Loucy (cell line): ENCODE results near the gene KRT86.

Experiments used
- H2AFZ ChIP-seq: fragments of 200-600 bp; sonication (generic); 2 replicates; pipeline ENCODE4 v1.6.0; 2016; ENCODE audit warnings: antibody characterized with exemption, mild to moderate bottlenecking, low read length, moderate library complexity
- H3F3A ChIP-seq: fragments of 200-600 bp; 2 replicates; pipeline ENCODE4 v1.6.0; 2016; ENCODE audit warnings: antibody characterized with exemption, low read depth, mild to moderate bottlenecking
- H3K27me3 ChIP-seq: fragments of 200-600 bp; sonication (generic); 2 replicates; pipeline ENCODE4 v1.6.1; 2014; ENCODE audit warnings: low read length, mild to moderate bottlenecking; ENCODE audit not compliant: insufficient read depth, poor library complexity, severe bottlenecking
- H3K36me3 ChIP-seq: fragments of 200-600 bp; sonication (generic); 2 replicates; pipeline ENCODE4 v1.6.1; 2016; ENCODE audit warnings: low read length; ENCODE audit not compliant: insufficient read depth
- H3K4me1 ChIP-seq: fragments of 200-600 bp; sonication (generic); 2 replicates; pipeline ENCODE4 v1.5.1; 2014; ENCODE audit warnings: low read length, mild to moderate bottlenecking; ENCODE audit not compliant: insufficient read depth, poor library complexity, severe bottlenecking
- H3K4me2 ChIP-seq: fragments of 200-600 bp; sonication (generic); 2 replicates; pipeline ENCODE4 v1.6.0; 2014; ENCODE audit warnings: antibody characterized with exemption, low read length, low read depth, mild to moderate bottlenecking; ENCODE audit not compliant: poor library complexity, severe bottlenecking
- H3K4me3 ChIP-seq: fragments of 200-600 bp; sonication (generic); 2 replicates; pipeline ENCODE4 v1.5.1; 2014; ENCODE audit warnings: low read length, mild to moderate bottlenecking, mixed read lengths; ENCODE audit not compliant: poor library complexity, severe bottlenecking
- H3K79me2 ChIP-seq: fragments of 200-600 bp; sonication (generic); 2 replicates; pipeline ENCODE4 v1.6.1; 2014; ENCODE audit warnings: low read length; ENCODE audit not compliant: insufficient read depth
- H3K9ac ChIP-seq: fragments of 200-600 bp; sonication (generic); 2 replicates; pipeline ENCODE4 v1.6.0; 2014; ENCODE audit warnings: mild to moderate bottlenecking, low read depth, low read length, moderate library complexity; ENCODE audit not compliant: poor library complexity, severe bottlenecking
- H3K9me2 ChIP-seq: fragments of 200-600 bp; sonication (generic); replicated peaks from 2 replicates; pipeline ENCODE4 v1.6.1; 2016; ENCODE audit warnings: low read depth, low read length, mixed read lengths
- H3K9me3 ChIP-seq: fragments of 200-600 bp; sonication (generic); 2 replicates; pipeline ENCODE4 v1.6.1; 2014; ENCODE audit warnings: mild to moderate bottlenecking, antibody characterized with exemption, low read length, low read depth; ENCODE audit not compliant: insufficient read depth
- H4K20me1 ChIP-seq: fragments of 200-600 bp; sonication (generic); 2 replicates; pipeline ENCODE4 v1.6.0; 2014; ENCODE audit warnings: antibody characterized with exemption, low read length, mild to moderate bottlenecking; ENCODE audit not compliant: insufficient read depth, poor library complexity, severe bottlenecking
- CTCF ChIP-seq: fragments of 200-600 bp; sonication (generic); conservative IDR thresholded peaks from 2 replicates; pipeline ENCODE4 v1.5.1; 2014; ENCODE audit warnings: mild to moderate bottlenecking, antibody characterized with exemption, low read length
- EZH2phosphoT487 ChIP-seq: fragments of 200-600 bp; IDR thresholded peaks from 2 replicates; pipeline ENCODE4 v1.6.1; 2018; ENCODE audit warnings: antibody characterized with exemption, mild to moderate bottlenecking, moderate library complexity, borderline replicate concordance

The KRT86 gene

GRCh38 chr12:52332381-52332780 lies 57.9 kb downstream of the KRT86 start:
- H3K79me2 ChIP-seq = no peaks in the 10 kb centered on the region
- H2AFZ ChIP-seq = no peak overlapping the region
- H3K4me3 ChIP-seq = no peak overlapping the region
- H3K9me3 ChIP-seq = no peaks in the 10 kb centered on the region
- no peaks in the 10 kb centered on the region for H4K20me1 ChIP-seq
- no peaks in the 10 kb centered on the region for H3K36me3 ChIP-seq
- no peak overlapping the region for H3K9ac ChIP-seq
- TF ChIP-seq EZH2phosphoT487 (no peak), CTCF (no peak)
- no peaks in the 10 kb centered on the region for H3K9me2 ChIP-seq
- no peak overlapping the region for H3K4me2 ChIP-seq
- no peaks in the 10 kb centered on the region for H3F3A ChIP-seq
- H3K27me3 ChIP-seq = no peaks in the 10 kb centered on the region
- H3K4me1 ChIP-seq = no peaks in the 10 kb centered on the region

- H3K9me3 ChIP-seq = no peaks in the 10 kb centered on the region
- no peaks in the 10 kb centered on the region for H3K79me2 ChIP-seq
- no peak overlapping the region for H3K9ac ChIP-seq
- H3K27me3 ChIP-seq = no peaks in the 10 kb centered on the region
- no peak overlapping the region for H3K4me3 ChIP-seq
- no peak overlapping the region for H3K4me2 ChIP-seq
- no peak for TF ChIP-seq CTCF
- TF ChIP-seq EZH2phosphoT487 = no peak
- H2AFZ ChIP-seq = no peak overlapping the region
- no peaks in the 10 kb centered on the region for H4K20me1 ChIP-seq
- no peaks in the 10 kb centered on the region for H3K9me2 ChIP-seq
- H3F3A ChIP-seq = no peaks in the 10 kb centered on the region
- H3K36me3 ChIP-seq = no peaks in the 10 kb centered on the region
- H3K4me1 ChIP-seq = no peaks in the 10 kb centered on the region
Measured at GRCh38 chr12:52333321-52333720, 58.9 kb downstream of the KRT86 start.

DNA sequence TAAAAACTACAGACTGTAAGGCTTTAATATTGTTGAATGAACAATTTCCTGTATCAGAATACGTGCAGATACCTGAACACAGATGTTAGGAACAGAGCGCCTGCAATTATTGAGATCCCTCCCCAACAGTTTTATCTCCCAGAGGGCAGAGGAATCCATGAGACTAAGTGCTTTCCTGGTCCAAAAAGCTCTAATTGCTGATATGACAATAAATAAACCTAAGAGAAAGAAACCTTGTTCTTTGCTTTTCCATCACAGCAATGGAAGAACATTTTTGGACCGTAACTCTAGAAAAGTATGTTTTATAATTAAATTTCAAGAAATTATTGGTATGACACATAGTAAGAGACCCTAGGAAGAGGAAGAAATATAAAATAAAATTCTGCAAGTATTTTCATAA lies 59.7 kb downstream of the KRT86 start:
- no peak for TF ChIP-seq EZH2phosphoT487
- no peak for TF ChIP-seq CTCF
- H3K27me3 ChIP-seq = no peaks in the 10 kb centered on the region

More for the DNA sequence above, 59.7 kb downstream of the KRT86 start:
- H3K9me2 ChIP-seq = no peaks in the 10 kb centered on the region
- no peak overlapping the region for H3K9ac ChIP-seq
- no peaks in the 10 kb centered on the region for H3F3A ChIP-seq
- no peaks in the 10 kb centered on the region for H3K79me2 ChIP-seq
- H3K4me2 ChIP-seq = no peak overlapping the region
- no peaks in the 10 kb centered on the region for H3K36me3 ChIP-seq
- H4K20me1 ChIP-seq = no peaks in the 10 kb centered on the region
- no peak overlapping the region for H3K4me3 ChIP-seq
- H2AFZ ChIP-seq = no peak overlapping the region
- no peaks in the 10 kb centered on the region for H3K9me3 ChIP-seq
- H3K4me1 ChIP-seq = no peaks in the 10 kb centered on the region
